HG03558 (cell line): ENCODE results near the gene PIGS.

Experiments
- ATAC-seq: cut with Tn5 transposase; IDR thresholded peaks from one replicate; pipeline ENCODE4 v1.9.1; 2021; ENCODE audit warnings: moderate number of reproducible peaks; ENCODE audit not compliant: unreplicated experiment; ENCODE audit errors: extremely low read depth

Gene PIGS

GRCh38 chr17:28514561-28515002 is 56.7 kb downstream of the PIGS start:
- no peak for ATAC-seq

- ATAC-seq, result no peak
These were observed 57.8 kb downstream of the PIGS start for GRCh38 chr17:28513476-28513875.

GRCh38 chr17:28511858-28512461 is 59.4 kb downstream of the PIGS start:
- ATAC-seq, result no peak

GRCh38 chr17:28509789-28510188 is 61.5 kb downstream of the PIGS start:
- ATAC-seq, result no peak

- ATAC-seq, result no peak
These were observed 63.1 kb downstream of the PIGS start for GRCh38 chr17:28508211-28508724.

- no peak for ATAC-seq
These were observed 63.6 kb downstream of the PIGS start for GRCh38 chr17:28507567-28508203.

GRCh38 chr17:28506763-28507487 is 64.4 kb downstream of the PIGS start:
- no peak for ATAC-seq

- ATAC-seq, result no peak
These were observed 65.2 kb downstream of the PIGS start, which contains the start of gene FOXN1 for GRCh38 chr17:28505986-28506665. Gene FOXN1, plus strand, starts transcription at chr17:28506348. Its CDS starts 17,622 bp downstream, at chr17:28523970.

- no peak for ATAC-seq
These were observed 67.9 kb downstream of the PIGS start for GRCh38 chr17:28503420-28503819.
